AG20443 (cell line): ENCODE measurements around the gene PRKG1.

Source experiments
- DNase-seq: peaks from one replicate; pipeline ENCODE4 v3.0.0; 2012; ENCODE audit warnings: low spot score, mixed read lengths

Gene PRKG1

DNA sequence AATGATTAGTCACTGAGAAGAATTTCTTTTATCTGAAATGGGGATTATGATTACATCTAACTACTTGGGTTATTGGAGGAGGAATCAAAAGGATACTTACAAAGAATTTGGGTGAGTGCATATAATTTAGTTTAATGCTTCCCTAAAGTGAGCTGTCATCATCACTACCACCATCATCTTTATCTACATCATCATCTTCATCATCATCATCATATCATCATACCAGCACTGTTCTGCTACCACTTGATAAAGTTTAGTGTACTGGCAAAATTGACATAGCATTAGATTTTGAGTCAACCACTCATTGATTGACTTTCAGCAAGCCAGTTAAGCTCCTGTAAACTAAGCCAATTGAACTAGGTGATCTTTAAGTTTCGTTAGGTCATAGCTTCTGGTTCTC, 994.2 kb downstream of the PRKG1 start:
- no peak for DNase-seq

DNA sequence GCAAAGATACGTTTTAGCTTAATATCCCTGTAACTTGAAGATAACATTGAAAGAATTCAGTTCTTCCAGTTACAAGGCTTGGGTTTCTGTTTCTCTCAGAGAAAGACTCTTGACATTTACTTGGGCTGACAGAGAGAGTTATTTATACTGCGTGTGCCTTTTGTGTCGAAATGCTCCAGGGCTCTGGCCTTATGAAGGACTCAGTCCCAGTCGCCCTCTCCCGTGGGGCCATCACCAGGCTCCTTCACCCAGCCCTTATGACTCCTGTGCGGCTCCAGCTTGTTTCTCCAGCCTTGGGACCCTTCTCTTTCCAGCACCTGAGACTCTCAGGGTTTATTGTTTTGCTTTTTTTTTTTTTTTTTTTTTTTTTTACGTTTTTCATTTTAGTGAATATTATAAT, 997.5 kb downstream of the PRKG1 start:
- DNase-seq = no peak

DNA sequence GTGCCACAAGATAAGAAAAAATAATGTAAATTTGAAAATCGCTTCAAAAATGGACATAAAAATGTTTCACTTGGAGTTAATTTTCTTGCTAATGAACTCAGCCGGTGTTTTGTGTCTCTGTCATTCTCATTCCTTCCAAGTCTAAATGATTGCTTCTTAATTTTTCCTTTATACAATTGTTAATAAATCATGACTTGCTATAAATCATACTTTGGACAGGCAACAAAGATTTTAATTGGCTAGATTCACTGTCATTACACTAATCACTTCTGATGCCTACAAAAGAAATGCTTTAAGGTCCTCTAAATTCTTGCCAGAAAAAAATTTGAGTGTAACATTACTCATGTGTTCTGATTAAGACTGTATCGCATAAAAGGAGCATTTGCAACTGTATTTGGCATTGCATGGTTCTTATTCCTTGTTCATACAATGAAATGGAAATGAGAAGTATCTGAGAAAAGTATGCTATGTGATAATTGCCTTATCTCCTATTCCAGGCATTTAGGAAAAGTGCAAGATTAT, 1000.3 kb downstream of the PRKG1 start:
- no peak for DNase-seq

DNA sequence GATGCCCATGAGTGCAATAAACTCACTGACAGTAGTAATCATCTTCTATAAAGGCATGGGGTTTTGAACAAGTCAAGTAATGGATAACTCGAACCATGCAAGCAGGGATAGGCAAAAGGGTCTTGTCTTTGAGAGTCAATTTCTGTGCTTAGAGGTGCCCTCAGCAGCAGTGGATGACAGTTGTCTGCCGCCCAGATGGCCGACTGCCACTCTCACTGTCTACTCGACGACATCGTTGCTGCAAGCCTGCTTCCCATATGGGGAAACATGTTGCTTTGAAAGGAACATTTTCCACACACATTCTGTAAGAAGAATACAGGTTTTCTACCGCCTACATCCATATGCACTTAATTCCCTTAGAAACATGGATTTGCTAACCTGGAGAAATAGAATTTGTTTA, 1003.5 kb downstream of the PRKG1 start:
- no peak for DNase-seq

DNA sequence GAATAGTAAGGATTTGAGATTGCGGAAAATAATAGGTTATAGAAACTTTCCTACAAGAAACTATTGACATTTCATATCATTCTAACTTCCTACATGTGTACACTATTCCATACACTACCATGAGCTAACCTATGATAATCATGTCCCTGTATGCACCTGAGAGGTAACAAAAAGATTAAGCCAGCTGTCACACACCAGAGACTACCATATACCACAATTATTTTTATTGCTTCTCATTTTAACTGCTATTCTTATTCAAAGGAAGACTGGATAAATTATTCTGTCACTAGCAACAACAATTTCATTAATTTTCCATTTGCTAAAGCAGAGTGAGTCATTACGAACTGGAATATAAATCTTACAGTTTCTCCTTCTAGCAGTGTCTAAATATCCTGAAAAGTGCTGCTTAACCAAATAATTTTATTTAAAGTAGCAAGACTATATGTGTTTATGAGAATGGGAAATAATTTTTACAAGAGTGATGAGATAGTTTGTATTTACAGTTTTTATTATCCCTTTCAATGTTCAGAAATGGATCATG, 1004.2 kb downstream of the PRKG1 start:
- no peak for DNase-seq

DNA sequence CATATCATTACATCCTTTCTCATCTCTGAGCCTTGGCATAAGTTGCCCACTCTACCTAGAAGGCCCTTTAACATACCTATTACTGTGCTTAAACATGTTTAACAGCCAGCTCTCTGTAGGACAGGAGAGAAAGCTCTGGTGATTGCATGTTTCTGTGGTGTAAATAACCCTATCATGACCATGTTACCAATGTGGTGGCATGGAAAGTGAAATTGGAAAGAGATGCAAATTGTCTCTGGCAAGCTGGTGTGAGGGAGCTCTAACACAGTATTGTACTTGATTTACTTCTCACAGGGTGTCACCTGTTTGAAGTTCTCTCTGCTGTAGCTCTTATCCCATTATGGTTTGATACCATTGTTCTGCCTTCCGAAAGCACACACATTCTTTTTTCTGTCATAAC, 1008.0 kb downstream of the PRKG1 start:
- DNase-seq = no peak

DNA sequence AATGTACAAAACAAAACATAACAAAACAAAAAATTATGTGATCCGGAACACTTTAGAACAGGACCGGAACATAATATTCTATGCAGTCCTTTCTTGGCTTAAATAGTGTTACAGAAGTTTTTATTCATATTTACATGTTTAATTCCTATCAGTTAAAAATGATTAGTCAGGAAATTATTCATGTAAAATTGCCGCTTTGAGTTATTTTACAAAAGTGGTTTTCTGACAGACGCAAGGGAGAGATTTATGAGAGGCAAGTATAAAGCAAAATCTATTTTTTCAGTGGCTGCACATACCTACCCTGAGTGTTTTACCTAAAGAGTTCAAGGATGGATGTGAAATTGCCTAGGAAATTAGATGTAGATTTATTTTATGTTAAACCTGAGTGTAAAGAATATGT, 1009.1 kb downstream of the PRKG1 start:
- DNase-seq = no peak

DNA sequence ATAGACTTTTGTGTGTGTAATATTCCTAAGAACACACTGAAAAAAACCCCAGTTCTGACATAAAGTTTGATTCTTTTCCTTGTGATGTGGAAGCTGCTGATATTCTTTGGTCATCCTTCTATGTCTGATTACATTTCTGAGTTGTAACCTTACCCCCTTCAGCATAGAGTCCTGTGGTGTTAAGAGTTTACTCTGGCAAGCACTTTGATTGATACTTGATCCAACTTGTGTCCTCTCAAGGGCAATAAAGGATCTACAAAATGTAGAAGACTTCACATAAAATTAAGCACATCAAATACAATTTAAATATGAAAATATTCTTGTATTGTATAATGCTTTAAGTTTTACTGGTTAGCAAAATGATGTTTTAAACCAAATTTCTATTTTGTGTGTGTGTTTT, 1018.1 kb downstream of the PRKG1 start:
- no peak for DNase-seq

DNA sequence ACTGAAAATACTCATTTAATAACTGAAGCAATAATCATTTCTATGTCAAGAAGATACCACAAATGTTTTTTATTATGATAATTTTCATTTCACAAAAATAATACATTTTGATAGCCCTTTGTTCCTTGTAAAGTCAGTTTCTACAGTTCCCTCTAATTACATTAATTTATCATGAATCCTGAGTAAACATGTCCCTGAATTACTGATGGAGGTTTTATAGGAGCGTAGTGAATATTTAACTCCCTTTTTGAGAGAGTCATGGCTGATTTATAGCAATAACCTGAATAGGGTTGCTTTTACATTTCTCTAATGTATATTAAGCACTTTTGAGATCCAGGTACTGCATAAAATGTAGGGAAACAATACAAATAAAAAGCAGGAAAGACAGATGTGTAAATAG, 1023.8 kb downstream of the PRKG1 start:
- DNase-seq = no peak

DNA sequence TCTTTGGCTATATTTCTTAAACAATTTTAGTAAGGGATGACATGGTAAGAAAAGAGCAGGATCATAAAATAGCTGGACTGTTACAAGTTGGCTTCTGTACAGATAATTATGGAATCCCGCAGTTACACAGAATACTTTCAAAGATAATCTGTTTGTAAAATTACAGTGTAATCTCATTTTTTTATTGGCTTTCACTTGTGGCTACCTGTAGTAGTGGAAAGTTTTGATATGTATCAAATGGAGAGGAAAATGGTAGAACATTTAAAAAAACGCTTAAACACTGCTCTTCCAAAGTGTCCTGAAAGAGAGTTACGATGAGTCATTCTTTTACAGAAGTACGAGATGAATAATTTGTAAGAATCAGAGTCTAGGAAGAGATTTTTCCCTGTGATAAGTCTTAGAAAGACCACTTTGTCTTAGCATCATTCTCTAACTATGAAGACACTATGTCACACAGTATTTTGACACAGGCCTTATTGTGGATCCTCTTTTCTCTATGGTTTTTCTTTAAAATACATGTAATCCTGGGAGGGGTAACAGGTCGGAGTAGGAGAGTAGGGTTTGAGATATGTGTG, 1024.8 kb downstream of the PRKG1 start:
- no peak for DNase-seq

DNA sequence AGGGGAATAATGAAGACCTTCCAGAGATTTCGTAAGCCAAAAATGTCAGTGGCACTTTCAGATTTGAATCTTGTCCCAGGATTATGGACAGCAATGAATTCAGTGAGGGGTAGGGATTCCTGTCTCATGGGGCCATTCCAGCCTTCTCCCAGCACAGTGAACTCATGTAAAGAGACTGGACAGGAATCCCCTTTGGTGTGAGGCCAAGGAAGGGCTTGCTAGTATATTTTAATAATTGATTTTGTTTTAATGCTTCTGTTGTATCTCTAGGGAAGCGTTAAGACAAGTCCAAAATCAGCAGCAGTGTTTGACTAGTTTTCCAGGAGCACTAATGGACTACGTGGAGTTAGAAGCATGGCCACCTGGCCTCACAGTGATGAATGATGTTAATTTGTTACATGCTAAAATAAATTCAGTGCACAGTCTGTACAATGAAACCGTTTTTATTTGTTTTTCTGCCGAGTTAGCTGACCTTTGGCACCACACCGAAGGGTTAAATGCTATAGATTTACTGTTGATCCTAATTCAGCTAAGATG, 1025.8 kb downstream of the PRKG1 start:
- DNase-seq = no peak

DNA sequence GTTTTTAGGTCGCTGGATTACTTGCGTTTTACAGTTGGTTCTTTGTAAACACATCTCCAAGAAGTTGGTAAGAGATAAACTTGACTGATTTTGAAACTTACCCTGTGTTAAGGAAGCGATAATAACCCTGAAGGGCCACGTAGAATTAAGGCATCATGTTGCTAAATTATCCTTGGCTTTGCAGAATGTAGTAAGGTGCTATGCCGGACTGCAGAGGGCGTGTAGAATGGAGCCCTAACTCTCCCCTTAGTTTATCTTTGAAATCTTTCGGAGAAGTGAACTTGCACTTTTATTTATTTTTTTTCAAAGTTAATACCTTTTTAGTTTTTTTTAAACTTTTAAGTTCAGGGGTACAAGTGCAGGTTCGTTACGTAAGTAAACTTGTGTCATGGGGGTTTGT, 1031.0 kb downstream of the PRKG1 start:
- no peak for DNase-seq

DNA sequence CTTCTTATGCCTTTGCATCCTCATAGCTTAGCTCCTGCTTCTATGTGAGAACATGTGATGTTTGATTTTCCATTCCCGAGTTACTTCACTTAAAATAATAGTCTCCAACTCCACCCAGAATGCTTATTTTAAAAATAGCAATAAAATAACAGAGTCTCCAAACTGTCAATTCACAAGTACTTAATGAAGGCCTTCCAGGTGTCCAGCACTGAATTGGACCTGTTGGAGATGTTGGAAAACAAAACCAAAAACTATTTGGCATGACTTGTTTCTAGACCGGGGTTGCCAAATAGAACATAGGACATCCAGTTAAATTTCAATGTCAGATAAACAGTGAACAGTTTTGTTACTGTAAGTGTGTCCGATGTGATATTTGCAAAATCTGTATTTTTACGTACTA, 1031.7 kb downstream of the PRKG1 start:
- DNase-seq = no peak

DNA sequence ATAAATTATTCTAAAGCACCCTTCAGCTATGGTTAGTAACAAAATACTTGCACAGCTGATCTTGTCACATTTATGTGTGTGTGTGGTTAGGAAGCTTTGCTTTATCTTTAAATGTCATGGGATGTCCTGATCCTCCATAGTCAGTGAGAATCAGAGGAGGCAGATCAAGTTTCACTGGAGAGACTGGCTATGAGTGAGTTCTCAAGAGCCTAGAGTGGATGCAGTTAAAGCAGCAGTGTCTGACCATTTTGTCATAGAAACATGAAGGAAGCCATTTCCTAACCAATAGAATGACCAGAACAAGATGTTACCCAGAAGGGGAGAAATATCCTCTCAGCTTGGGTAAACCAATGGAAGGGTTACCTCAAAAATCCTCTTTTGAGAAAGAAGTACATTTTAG, 1032.6 kb downstream of the PRKG1 start:
- no peak for DNase-seq

DNA sequence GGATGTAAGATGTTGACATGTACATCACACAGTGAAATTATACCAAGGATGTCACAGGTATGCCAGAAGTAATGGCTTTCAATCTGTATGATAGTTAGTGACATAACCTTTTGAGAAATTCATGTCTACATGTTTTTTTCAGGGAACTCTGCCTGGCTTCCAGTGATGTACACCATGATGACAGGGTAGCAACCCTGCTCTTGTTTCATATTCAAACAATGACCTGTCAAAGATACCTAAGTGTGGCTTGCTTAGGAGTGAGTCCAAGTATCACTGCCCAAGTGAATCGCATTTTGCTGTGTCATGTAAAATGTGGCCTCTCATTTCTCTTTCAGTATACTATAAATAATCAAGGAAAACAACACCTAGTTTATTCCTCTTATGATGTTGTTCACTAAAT, 1033.9 kb downstream of the PRKG1 start:
- DNase-seq = no peak

DNA sequence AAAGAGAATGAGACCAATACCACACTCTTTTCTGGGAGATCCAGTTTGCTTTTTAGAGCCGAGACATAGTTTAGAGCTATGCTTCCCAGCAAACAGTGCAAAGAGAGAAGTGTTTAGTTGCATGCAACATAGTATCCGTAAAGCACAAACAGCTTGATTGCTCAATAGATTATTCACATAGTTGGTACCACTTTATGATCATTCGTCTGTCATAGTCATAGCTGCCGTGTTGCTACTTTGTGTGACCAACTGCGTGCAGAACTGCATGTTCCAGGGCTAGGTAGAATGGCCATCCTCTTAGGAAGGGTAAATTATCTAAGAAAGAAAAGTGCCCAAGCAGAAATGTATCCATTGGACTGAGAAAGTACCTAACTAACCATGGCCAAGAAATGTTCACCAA, 1036.3 kb downstream of the PRKG1 start:
- no peak for DNase-seq

DNA sequence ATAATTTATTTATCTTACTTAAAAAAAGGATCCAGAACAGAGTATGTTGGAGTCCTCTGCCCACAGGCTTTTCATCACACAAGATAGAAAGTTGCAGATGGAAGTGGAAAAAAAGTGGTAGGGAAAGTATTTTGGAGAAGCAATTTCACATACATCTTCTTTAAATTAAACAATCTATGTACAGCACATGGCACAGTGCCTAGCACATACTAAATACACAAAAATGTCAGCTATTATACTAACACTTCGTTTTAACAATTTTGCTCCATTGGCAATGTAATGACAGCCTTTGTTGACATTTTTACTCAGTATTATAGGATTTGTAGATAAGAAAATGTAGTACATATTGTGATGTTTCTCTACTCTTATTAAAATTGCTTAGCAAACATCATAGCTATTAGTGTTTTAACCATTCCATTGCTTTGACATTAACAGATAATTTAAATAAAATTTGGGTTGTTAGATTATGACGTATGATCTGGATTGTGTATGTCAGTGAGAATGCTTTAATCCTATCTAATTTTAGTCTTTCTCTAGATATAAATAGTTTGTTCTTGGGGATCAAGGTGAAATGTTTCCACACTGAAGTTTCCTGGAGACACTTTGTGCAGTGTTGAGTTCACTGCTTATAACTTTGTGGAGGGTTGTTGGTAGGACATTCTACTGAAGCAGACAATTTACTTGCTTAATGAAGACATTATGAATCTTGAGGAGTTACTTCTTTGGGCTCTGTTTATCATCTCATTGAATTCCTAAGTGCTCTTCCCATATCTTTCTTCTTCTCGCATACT, 1037.0 kb downstream of the PRKG1 start:
- DNase-seq = no peak

DNA sequence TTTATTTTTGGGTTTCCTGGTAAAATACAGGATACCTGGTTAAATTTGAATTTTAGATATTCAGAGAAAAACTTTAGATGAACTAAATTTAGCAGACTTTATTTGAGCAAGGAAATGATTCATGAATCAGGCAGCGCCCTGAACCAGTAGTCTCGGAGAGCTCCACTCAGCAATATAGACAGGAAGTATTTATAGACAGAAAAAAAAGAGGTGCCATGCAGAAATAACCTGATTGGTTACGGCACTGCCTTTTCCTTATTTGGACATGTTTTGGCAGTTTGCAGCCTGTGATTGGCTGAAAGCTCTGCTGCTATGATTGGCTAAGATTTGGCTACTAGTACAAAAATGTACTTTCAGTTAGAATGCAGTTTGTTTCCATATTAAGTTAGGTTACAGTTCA, 1041.5 kb downstream of the PRKG1 start:
- DNase-seq = no peak

DNA sequence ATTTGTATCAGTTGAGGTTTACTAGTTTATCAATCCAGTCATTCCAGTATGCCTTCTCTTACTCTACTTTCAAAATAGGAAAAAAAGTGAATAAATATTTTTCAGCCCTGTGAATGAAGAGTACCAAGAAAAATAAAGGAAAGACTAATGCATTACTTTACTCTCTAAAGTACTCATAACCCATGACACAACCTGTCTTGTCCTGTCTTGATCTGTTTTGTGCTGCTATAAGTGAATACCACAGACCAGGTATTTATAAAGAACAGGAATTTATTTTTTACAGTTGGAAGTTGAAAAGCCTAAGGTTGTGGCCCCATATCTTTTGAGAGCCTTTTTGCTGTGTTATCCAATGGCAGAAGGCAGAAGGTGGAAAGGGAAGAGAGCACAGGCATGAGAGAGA, 1045.2 kb downstream of the PRKG1 start:
- no peak for DNase-seq

DNA sequence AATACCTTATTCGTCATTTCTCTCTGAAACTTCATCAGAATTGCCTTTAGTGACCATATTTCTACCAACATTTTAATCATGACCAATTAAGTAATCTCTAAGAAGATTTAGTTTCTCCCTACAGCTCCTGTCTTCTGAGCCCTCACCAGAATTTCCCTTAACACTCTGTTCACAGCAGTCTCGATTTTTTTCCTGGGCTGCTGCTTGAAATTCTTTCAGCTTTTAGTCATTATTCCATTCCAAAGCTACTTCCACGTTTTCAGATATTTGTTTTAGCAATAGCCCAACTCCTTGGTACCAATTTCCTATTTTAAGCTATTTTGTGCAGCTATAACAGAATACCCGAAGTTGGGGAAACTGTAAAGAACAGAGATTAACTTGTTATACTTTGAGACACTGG, 1047.4 kb downstream of the PRKG1 start:
- peak; percentile 26 for DNase-seq

DNA sequence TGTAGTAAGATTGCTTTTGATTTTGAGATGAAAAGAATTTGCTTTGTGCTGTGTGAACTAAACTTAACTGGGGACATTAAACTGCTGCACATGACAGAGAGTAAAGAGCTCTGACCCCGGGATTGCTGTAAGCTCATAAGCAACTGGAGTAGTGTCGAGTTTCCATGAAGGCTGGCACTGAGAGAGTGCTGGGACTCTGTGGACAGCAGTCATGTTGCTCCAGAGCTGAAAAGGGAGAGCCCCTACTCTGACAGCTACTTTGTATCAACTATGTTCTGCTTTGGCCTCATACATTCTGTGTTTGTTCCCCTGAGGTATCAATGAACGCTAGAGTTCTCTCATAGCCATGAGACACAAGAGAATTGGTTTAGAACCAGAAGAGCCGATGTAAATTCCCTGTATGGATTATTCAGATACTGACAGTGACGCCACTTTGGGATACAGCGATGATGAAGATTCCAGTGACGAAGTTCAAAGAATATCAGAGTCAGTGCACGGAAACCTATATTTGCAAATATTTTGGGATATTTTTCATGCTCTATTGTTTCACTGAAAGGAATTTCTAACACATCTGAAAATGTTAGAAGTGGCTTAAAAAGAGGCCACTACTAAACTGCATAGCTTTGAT, 1053.9 kb downstream of the PRKG1 start:
- no peak for DNase-seq

DNA sequence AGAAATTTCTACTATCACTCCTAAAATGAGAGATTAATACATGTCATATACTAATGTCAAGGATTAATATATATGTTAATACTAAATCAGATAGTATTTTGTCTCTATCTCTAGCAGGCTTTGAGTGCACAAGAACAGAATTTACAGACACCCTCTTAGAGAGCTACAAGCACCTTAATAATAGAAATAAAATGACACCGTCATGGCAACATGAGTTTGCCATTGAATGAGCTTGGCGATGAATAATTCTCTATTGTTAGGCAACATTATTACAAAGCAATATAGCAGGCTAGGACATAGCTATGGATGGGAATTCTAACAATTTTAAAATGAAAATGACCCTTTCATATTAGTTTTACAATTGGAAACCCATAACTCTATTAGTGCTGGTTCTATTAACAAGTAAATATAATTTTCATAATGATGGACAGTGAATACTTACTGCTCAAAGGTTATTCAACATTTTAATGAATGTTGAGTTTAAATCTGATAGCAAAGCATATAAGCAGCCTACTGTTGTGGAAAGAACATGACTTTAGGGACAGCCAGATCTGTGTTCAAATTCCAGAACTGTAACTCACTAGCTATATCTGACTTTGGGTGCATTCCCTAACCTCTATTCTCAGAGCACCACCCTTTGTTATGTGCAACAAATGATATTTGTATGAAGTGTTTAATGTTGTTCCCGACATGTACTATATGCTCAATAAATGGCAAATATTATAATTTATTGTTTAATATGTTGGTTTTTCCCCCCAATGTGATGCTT, 1055.3 kb downstream of the PRKG1 start:
- no peak for DNase-seq
